GM18868 (cell line): ENCODE results near the gene FOXN4.
"Not testable (repeated sequence)": the region's sequence is repeated elsewhere in the genome, so short reads cannot be mapped to it uniquely, and the experiment has no call there.

Experiments
- ATAC-seq: cut with Tn5 transposase; IDR thresholded peaks from one replicate; pipeline ENCODE4 v1.9.1; 2021; ENCODE audit warnings: mild to moderate bottlenecking, moderate library complexity; ENCODE audit not compliant: unreplicated experiment

The FOXN4 gene, protein sequence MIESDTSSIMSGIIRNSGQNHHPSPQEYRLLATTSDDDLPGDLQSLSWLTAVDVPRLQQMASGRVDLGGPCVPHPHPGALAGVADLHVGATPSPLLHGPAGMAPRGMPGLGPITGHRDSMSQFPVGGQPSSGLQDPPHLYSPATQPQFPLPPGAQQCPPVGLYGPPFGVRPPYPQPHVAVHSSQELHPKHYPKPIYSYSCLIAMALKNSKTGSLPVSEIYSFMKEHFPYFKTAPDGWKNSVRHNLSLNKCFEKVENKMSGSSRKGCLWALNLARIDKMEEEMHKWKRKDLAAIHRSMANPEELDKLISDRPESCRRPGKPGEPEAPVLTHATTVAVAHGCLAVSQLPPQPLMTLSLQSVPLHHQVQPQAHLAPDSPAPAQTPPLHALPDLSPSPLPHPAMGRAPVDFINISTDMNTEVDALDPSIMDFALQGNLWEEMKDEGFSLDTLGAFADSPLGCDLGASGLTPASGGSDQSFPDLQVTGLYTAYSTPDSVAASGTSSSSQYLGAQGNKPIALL

DNA sequence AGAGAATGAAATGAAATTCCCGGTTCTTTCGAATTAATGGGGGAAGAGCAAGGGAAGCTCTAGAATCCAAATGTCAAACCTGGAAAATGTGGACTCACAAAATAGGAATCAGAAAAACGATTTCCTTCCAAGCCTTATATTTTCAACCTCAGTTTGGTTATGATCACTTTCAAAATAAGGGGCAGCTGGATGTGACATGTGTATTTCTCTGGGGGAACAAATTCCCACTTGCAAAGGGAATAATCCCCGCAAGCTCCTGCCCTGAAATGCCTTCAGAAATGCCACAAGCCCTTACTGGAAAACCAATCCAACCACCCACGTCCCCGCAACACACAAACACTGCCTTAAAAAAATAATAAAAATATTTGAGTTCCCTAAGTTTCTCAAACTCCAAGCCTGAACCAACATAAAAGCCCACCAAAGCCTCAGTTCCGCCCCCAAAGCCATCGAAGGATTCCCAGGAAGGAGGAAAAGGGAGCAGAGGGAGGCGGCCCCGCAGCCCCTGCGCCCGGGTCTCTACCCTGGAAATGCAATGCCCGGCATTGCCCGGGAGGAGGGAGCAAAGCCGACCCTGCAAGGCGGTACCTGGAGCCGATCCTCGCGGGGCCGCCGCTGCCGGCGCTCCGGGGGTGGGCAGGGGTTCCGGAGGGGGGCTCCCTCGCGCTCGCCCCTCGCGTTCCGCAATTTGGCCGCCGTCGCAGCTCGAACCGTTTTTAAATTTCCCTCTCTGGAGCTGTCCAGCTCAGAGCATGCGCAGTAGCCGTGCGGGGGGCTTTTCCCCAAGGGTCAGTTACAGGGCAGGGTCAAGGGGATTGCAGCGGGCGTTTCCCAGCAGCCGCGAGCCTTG is at the start of gene FOXN4:
FOXN4 (minus strand) TSS at position 751 of the 847 bp plus-strand sequence. CDS start 963 bp downstream, outside the sequence.
- ATAC-seq: no peak

DNA sequence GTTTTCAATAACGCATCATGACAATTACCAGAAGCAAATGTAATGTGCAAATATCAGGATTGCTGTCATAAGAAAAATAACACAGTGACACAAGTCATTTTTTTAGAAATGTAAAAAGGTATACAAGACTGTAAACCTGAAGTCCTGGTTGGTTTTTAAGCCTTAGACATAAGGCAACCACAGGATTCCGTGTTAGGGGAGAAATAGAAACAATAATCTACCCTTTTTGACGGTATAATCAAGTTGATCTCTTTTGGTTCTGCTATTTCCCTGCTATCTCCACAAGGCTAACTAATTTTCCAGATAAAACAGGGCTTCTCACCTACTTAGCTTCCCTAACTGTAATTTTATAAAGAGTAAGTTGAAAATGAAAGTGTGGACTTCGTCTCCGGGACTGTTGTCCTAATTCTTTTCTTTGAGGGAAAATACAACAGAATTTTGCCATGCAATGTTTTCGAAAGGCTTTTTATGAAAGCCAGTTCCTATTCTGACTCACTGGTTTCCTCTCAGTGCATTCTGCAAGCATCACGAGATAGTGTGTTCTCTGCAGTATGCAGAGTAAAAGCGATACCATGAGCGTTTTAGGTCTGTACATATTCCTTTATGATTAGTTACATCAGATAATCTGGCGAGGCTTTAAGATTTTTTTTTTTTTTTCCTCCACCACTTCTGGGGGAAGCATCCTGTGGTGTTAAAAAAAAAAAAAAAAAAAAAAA is 49.2 kb upstream of the FOXN4 start:
- ATAC-seq: peak; percentile 98

DNA sequence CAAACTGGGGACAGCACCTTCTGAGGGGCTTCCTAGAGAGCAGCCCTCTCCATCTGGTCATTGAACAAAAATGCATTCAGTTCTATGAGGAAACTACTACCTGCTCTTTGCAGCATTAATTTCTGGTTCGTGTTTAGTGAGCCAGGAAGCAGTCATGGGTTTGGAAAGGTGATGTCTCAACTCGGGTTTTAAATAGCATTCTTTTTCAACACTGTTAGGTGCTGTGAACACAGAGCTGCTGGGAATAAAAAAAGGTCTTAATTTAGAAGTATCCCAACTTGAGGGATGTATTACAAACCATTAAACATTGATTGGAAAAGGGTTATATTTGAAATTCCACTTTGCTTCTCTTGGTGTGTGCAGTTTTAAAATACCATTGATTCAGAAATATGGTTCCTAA is 47.9 kb upstream of the FOXN4 start:
- no peak for ATAC-seq

DNA sequence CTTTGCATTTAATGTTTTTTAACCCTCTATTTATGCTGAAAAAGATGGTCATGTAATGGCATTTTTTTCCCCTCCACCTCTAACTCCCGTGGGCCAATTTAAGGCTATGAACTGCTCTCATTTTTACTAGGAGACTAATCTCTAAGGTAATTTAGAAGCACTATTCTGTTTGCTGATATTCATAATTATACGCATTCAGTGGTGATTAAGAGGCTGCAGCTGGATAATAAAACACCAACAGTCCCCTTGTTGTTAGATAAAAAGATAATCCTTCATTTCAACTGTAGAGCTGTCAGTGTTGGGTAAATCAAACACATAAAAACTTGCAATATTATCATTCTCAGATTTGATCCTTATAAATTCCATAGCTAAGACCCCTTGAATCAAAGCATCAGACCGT is 47.5 kb upstream of the FOXN4 start:
- no peak for ATAC-seq

DNA sequence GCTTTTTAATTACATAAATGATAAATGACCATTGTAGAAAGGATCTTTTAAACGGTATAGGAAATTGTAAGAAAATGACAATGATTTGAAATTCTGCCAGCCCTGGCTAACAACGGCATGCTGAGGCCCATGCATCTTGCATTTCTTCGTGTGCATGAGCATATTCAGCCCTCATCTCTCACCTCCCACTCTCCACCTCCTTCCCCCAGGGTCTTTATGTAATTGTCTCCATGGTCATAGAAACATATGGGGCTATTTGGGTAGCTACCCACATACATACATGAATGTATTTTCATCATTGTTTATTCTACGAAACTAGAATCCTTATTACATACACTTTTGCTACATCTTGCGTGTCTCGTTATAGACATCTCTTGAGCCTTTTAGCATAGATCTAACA is 43.1 kb upstream of the FOXN4 start:
- no peak for ATAC-seq

DNA sequence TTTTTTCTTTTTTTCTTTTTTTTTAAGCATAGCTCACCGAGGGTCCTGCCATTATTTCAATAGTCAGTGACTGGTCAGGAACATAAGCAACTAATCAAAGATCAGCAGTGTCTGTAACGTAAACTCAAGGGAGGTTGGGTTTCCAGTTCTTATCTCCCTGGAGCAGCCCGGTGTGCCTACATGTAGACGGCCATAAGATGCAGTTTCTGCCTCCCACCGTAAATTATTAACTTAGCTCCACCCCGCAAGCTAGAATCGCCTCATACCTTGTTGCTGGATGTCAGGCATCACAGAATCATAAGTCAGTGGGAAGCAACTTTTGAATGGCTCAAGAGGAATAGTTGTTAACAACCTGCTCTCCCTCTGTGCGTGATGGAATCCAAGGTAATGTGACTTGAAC is 38.5 kb upstream of the FOXN4 start, which contains the start of gene MYO1H:
MYO1H (plus strand) TSS at position 312 of the 400 bp plus-strand sequence; CDS start at position 373, 61 bp downstream.
- no peak for ATAC-seq

DNA sequence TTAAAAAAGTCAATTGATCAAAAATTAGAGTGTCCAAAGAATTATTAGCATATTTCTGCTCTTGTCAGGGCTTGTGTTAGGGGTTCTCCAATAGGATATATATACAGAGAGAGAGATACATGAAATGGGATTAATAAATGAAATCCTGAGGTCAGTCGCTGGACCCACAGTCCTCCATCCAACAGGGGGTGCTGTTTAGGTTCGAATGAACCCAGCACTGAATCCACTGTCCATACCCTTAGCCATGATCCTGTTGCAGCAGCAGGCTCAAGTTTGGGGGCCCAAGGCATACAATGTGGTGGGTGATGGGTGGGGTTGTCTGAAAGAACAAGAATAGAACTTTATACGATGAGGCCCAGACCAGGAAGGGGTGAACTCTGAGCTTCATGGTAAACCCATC is 37.8 kb upstream of the FOXN4 start:
- no peak for ATAC-seq

DNA sequence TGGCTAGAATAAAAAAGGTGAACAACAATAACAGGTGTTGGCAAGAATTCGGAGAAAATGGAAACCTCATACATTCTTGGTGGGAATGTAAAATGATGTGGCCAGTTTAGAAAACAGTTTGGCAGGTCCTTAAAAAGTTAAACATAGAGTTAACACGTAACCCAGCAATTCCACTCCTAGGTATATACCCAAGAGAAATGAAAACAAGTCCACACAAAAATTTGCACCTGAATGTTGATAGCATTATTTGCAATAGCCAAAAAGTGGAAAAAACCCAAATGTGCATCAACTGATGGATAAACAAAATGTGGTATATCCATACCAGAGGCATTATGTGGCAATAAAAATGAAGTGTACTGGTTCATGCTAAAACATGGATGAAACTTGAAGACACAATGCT is 36.3 kb upstream of the FOXN4 start:
- no peak for ATAC-seq

DNA sequence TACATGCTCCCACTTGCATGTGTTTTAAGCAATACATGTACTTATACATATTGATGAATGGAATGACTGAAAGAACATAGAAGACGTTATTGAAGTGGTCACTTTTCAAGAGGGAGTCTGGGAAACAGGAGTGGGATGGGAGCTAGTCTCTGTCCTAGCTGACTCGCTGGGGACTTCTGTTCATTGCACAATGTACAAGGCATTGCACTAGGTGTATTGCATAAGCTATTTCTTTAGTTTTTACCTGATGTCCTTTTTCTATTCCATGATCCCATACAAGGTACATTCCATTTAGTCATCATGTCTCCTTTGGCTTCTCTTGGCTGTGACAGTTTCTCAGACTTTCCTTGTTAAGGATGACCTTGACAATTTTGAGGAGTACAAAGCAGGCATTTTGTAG is 34.6 kb upstream of the FOXN4 start:
- no peak for ATAC-seq

DNA sequence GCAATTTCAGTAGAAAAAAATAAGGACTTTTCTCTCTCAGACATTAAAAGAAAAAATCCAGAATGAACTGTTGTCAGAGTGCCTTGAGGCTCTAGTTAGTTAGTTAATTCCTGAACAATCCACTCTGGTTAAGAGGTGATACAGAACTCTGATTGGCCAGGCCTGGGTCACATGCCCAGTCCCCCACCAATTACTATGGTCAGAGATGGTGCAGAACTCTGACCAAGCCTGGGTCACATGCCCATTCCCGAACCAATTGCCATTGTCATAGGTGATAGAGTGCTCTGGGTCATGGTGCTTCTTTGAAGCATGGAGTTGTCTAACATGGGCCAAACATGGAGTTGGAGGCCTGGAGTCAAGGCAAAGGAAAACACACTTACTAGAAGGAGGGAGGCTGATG is 27.5 kb upstream of the FOXN4 start:
- ATAC-seq: no peak

DNA sequence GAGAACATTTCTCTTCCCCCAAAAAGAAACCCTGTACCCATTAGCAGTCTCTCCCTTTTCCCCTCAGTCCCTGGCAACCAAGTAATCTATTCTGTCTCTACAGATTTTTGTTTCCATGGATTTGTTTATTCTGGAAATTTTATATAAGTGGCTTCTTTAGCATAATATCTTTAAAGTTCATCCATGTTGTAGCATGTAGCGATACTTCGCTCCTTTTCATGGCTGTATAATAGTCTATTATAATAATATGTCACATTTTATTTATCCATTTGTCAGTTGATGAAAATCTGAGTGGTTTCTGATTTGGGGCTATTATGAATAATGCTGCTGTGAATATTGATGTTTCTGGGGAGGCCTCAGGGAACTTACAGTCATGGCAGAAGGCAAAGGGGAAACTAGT is 25.8 kb upstream of the FOXN4 start:
- ATAC-seq: no peak

DNA sequence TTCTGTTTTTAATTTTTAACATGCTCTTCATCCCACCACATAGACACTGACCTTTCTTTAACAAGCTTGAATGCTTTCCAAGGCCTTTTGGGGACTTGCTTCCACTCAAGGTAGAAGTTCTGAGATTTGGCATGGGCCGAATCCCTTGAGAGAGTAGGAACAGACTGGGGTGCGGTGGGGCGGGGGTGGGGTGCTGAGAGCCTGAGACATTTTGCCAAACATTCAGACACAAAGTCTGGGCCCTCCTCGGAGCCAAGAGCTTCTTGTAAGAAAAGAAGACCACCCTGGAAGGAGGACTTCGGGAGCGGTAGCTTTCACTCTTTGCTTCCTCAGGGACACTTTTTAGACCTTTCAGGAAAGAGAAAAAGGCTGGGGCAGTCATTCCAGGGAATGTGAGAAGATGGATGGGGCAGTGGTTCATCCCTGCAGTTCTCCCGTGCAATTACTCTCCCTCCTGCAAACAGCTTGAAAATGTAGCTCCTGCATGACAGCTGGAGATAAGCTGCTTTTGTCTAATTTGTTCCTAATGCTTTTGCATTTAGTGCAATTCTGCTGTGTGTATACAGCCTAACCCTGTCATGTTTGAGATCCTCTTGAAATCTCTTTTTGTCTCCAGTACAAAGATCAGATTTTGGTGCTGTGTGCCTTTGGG is 22.3 kb upstream of the FOXN4 start:
- ATAC-seq: no peak

DNA sequence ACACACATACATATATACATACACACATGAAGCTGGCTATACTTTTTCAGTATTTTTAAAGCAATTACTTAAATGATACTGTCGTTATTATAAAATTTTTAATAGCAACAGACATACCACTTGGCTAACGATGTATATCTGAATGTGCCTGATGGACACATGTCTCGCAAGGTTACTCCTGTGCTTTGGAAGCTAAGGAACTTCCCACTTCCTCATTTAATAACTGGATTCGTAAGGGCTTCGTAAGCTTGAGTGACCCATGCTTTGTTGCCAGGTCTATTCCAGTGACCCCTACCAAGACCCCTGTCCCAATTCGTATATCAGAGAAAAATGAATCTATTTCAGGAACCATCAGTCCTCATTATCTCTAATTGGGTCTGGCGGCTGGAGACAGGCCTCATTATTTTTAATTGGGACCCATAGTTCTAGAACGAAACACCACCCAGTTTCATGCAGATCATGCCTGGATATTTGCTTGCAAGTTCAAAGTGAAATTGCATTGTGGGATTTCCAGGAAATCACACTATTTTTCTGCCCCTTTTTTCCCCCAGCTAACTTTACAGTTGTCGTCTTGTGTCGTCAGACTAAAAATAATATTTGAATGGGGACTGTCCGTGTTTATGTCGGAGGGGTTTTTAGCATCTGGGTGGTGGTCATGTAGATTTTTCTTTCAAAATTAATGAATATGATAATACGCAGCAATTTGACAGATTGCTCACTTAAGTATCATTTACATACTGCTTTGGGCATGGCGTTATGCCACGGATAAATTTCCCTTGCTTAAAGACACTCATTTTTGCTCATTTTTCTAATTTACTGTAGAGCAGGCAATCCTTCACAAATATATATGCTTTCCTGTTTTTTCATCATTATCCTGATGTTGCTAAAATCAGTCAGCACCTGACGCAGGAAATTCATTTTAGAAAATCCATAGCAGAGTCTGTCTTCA is 21.5 kb upstream of the FOXN4 start:
- no peak for ATAC-seq

DNA sequence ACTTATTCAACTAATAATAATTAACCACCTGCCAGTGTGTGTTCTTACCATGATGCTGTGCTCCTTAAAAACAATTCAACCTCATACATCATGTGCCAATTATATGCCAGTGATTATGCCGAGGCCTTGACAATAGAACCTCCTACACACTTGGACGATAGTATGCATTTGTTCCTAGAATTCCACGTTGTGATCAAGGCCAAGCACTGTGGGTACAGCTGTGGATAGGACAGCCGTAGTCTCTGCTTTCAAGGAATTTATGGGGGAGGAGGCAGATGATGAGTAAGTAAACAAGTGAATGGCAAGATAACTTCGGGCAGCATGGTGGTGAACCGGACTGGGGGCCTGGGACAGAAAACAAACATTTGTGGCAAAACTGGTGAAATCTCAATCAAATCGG is 20.6 kb upstream of the FOXN4 start:
- ATAC-seq: no peak

DNA sequence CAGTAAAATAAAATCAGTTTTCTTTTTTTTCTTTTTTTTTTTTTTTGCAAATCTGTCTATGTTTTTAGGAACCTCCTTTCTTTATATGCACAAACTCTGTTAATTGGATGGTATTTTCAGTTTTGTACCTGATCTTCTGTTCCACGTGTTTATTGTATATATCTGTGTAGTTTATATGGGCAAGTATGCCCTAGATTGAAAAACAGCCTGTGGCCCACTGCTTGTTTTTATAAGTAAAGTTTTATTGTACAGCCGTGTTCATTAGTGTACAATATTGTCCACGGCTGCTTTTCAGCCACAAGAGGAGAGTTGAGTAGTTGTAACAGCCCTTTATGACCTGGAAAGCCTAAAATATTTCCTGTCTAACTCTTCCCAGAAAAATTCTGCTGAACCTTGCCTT is 19.9 kb upstream of the FOXN4 start:
- no peak for ATAC-seq

DNA sequence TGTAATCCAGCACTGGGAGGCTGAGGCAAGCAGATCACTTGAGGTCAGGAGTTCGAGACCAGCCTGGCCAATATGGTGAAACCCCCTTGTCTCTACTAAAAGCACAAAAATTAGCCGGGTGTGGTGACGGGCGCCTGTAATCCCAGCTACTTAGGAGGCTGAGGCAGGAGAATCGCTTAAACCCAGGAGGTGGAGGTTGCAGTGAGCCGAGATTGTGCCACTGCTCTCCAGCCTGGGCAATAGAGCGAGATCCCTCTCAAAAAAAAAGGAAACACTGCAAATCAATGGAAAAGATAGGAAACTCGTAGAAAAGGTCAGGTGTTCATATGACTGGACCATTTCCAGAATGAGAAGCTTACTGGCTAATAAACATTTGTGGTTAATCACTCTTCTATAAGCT is 12.2 kb upstream of the FOXN4 start:
- ATAC-seq: not testable (repeated sequence)

DNA sequence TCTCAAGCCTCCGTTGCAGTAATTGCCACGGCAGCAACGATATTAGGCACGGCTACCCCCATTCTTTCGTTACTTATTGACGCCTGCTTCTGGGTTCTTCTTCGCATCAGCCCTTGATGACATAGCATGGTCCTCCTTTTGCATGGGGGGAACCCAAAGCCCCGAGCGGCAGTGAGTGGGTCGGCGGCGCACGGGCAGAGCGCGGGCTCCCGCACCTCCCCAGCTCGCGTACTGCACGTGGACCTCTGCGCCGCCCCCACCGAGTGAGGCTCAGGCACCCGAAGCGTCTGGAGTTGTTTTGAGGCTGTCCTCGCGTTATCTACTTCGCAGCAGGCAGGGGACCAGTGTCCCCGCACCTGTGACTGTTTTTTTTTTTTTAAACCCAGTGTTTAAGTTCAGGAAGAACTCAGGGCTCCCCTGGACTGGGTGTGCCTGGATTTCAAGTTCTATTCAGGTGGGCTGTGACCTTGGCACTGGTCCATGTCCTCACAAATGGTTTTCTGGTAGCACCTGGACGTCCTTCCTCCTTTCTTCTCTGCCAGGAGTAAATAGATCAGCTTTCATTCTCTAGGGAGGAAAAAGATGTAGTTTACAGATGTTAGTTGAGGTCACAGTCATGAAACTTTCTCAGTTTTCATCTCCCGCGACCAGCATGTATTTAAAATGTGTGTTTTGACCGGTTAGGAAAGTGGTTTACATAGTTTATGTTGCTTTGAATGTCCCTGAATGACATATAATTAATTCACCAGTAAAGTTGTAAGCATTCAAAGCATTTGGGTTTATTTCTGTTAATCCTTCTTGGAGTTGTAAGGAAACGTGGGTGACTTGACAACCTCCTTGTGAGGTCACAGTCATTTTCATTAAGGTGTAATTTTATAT is 1.4 kb upstream of the FOXN4 start:
- ATAC-seq: no peak

DNA sequence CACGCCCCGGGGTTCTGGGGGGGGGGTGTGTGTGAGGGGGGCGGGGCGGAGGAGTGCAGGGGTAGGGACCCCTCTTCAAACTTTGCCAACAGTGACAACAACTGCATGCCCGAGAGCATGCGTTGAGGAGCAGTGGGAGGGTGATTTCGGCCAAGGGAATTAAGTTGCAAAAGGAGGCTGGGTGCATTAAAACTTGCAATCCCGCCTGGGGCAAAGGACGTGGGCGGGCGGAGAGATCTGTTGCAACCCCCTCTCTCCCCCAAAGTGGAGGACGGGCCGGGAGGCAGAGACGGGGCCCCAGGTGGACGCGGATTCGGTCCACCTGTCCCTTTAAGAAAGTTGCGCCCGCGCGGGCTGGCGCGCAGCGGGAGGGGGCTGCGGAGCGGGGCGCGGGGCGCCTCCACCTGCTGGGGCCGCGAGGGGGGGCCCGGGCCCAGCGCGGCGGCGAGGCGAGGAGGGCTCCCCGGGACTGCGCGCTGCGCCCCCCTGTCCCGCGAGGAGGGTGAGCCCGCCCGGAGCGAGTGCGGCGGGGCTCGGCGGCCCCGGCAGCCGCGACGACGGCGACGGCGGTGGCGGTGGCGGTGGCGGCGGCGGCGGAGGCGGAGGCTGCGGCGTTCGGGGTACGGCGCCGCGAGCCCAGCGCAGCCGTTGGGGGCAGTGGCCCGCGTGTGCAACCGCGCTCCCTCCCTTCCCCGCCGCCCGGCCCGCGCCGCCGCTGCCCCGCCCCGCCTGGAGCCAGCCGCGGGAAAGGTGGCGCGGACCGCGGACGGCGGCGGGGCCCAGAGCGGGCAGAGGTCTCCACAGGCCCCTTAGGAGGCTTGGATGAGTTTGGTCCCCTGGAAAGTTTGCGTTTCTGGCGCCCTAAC is 530 bp upstream of the FOXN4 start:
- no peak for ATAC-seq
